Measurements from ENCODE around the gene ZSCAN22. TPM values are rescaled to one million over a fixed set of nuclear protein-coding genes. Genes with fewer than 3 reads are reported as not detected.
A peak's percentile ranks its signal among the peaks of the same experiment; 100 is the strongest.
"Not testable (repeated sequence)": the region's sequence is repeated elsewhere in the genome, so short reads cannot be mapped to it uniquely, and the experiment has no call there.

ZSCAN22 gene
- total and polyA plus RNA-seq, 2 donors (not counting 3 experiments of a cell fraction or from before 2014, with no cell fraction given) = 3.6 to 3.7 TPM

DNA sequence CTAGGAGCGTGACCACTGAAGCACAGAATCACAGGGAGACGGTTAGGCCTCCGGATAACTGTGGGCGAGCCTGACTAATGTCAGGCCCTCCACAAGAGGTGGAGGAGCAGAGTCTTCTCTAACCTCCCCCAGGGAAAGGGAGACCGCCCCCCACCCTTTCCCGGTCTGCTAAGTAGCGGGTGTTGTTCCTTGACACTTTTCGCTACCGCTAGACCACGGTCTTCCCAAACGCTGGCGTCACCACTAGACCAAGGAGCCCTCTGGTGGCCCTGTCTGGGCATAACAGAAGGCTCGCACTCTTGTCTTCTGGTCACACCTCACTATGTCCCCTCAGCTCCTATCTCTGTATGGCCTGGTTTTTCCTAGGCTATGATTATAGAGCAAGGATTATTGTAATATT lies 16.1 kb upstream of the ZSCAN22 start:
- BruUV-seq (replicated peaks); H2AFZ ChIP-seq (ENCODE audit: low read depth, low read length); H3K9me1 ChIP-seq (replicated peaks; ENCODE audit: control insufficient read depth, extremely low read depth, insufficient read depth, low read length); H3K9me3 ChIP-seq (replicated peaks; ENCODE audit: control insufficient read depth, insufficient read depth, low read length); H4K20me1 ChIP-seq (replicated peaks; ENCODE audit: control insufficient read depth, extremely low read depth, insufficient read depth, low read length); H3K27me3 ChIP-seq (ENCODE audit: control insufficient read depth in 2 of 2, insufficient read depth in 2 of 2, low read length in 2 of 2); H3K4me1 ChIP-seq (ENCODE audit: control insufficient read depth, extremely low read depth, insufficient read depth, low read length); H3K79me2 ChIP-seq (ENCODE audit: control insufficient read depth, insufficient read depth, low read length); H3K4me2 ChIP-seq (ENCODE audit: insufficient read depth, low read length); H3K9ac ChIP-seq (replicated peaks; ENCODE audit: extremely low read depth, insufficient read depth, low read length); POLR2A ChIA-PET; FAIRE-seq; H3K27ac ChIP-seq (ENCODE audit: insufficient read depth, low read depth, low read length); dilution Hi-C loops (cut with MboI; ENCODE audit: extremely low pct_ligation_motif_present, low sequenced_read_pairs); H3K4me3 ChIP-seq (replicated peaks in 1 of 3; ENCODE audit: insufficient read depth in 1 of 3, low read depth in 1 of 3, low read length in 3 of 3): not testable (repeated sequence)
- intact Hi-C loops (cut with micrococcal nuclease) = loop anchor here (1.0 kb wide), 1 partner anchor 91 kb away; no protein-coding TSS in a partner anchor
- CTCF ChIA-PET = interaction anchor here (2.1 kb wide), 1 partner anchor 82 kb away, joined by 6 read pairs; the partner anchor contains the start of gene ZNF544
- H3K36me3 ChIP-seq (ENCODE audit: control insufficient read depth in 2 of 2, extremely low read depth in 1 of 2, insufficient read depth in 2 of 2, low read length in 2 of 2) = peaks cover 0 to 19% of the 10 kb centered on the region in 2 experiments
- TF ChIP-seq, protein P1, sequence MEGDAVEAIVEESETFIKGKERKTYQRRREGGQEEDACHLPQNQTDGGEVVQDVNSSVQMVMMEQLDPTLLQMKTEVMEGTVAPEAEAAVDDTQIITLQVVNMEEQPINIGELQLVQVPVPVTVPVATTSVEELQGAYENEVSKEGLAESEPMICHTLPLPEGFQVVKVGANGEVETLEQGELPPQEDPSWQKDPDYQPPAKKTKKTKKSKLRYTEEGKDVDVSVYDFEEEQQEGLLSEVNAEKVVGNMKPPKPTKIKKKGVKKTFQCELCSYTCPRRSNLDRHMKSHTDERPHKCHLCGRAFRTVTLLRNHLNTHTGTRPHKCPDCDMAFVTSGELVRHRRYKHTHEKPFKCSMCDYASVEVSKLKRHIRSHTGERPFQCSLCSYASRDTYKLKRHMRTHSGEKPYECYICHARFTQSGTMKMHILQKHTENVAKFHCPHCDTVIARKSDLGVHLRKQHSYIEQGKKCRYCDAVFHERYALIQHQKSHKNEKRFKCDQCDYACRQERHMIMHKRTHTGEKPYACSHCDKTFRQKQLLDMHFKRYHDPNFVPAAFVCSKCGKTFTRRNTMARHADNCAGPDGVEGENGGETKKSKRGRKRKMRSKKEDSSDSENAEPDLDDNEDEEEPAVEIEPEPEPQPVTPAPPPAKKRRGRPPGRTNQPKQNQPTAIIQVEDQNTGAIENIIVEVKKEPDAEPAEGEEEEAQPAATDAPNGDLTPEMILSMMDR (IDR thresholded peaks at IDR 0.05; ENCODE audit: extremely low read depth in 1 of 2, insufficient read depth in 1 of 2, low read depth in 1 of 2, low read length in 2 of 2) = peak; percentile 15 to 33
- peak; percentile 33 for DNase-seq (ENCODE audit: low read depth, low spot score)

DNA sequence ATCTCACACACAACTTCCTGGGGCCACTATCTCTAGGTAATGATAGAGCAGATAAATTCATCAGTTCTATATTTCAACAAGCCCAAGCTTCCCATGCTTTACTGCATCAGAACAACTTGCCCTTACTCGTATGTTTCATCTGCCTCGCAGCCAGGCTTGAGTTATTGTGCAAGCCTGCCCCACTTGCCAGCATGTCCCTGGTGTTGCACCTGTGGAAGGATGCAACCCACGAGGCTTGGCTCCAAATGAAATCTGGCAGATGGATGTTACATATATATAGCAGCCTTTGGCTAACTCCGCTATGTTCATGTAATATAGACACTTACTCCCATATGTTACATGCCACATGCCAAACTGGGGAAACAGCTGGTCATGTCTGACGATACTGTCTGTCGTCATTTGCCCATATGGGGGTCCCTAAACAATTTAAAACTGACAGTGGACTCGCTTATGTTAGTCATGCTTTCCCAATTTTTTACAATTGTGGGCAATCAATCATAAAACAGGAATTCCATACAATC lies 15.4 kb upstream of the ZSCAN22 start:
- BruUV-seq (replicated peaks) = no TSS peak
- H3K36me3 ChIP-seq (ENCODE audit: control insufficient read depth in 2 of 2, extremely low read depth in 1 of 2, insufficient read depth in 2 of 2, low read length in 2 of 2) = peaks cover 0 to 22% of the 10 kb centered on the region in 2 experiments
- POLR2A ChIA-PET = no interaction called here
- dilution Hi-C loops (cut with MboI; ENCODE audit: extremely low pct_ligation_motif_present, low sequenced_read_pairs) (no loop called here), intact Hi-C loops (cut with micrococcal nuclease) (no loop called here)
- H3K9ac ChIP-seq (replicated peaks; ENCODE audit: extremely low read depth, insufficient read depth, low read length) = no peak overlapping the region
- no peak overlapping the region for H3K4me3 ChIP-seq (replicated peaks in 1 of 3; ENCODE audit: insufficient read depth in 1 of 3, low read depth in 1 of 3, low read length in 3 of 3)
- H3K9me1 ChIP-seq (replicated peaks; ENCODE audit: control insufficient read depth, extremely low read depth, insufficient read depth, low read length) = no peaks in the 10 kb centered on the region
- no peaks in the 10 kb centered on the region for H3K9me3 ChIP-seq (replicated peaks; ENCODE audit: control insufficient read depth, insufficient read depth, low read length)
- H3K27ac ChIP-seq (ENCODE audit: insufficient read depth, low read depth, low read length) = no peak overlapping the region
- no peak overlapping the region for H2AFZ ChIP-seq (ENCODE audit: low read depth, low read length)
- FAIRE-seq = no peak
- no peaks in the 10 kb centered on the region for H3K4me1 ChIP-seq (ENCODE audit: control insufficient read depth, extremely low read depth, insufficient read depth, low read length)
- DNase-seq (ENCODE audit: low read depth, low spot score) = no peak
- no peaks in the 10 kb centered on the region for H3K27me3 ChIP-seq (ENCODE audit: control insufficient read depth in 2 of 2, insufficient read depth in 2 of 2, low read length in 2 of 2)
- H4K20me1 ChIP-seq (replicated peaks; ENCODE audit: control insufficient read depth, extremely low read depth, insufficient read depth, low read length) = no peaks in the 10 kb centered on the region
- CTCF ChIA-PET = interaction anchor here (2.1 kb wide), 1 partner anchor 83 kb away, joined by 6 read pairs; the partner anchor contains the start of gene ZNF544
- H3K4me2 ChIP-seq (ENCODE audit: insufficient read depth, low read length) = no peak overlapping the region
- TF ChIP-seq FOS (IDR thresholded peaks at IDR 0.05; ENCODE audit: borderline replicate concordance, insufficient read depth, low read length) = no peak
- peaks cover 5% of the 10 kb centered on the region for H3K79me2 ChIP-seq (ENCODE audit: control insufficient read depth, insufficient read depth, low read length)
